GM21825 (cell line): ENCODE measurements around the gene BCL11A.

Experiments used
- ATAC-seq: cut with Tn5 transposase; IDR thresholded peaks from one replicate; pipeline ENCODE4 v1.9.1; 2021; ENCODE audit warnings: mild to moderate bottlenecking, moderate library complexity; ENCODE audit not compliant: unreplicated experiment

Gene BCL11A

GRCh38 chr2:60512062-60512622 is 41.3 kb downstream of the BCL11A start:
- ATAC-seq = peak; percentile 29

GRCh38 chr2:60510713-60511112 is 42.7 kb downstream of the BCL11A start:
- ATAC-seq = no peak

GRCh38 chr2:60509066-60509465 is 44.4 kb downstream of the BCL11A start:
- no peak for ATAC-seq

GRCh38 chr2:60508339-60508917 is 45.0 kb downstream of the BCL11A start:
- no peak for ATAC-seq

- ATAC-seq = no peak
Measured at GRCh38 chr2:60507211-60507965, 46.1 kb downstream of the BCL11A start.

- ATAC-seq = no peak
Measured at GRCh38 chr2:60505880-60506260, 47.6 kb downstream of the BCL11A start.

- ATAC-seq = no peak
Measured at GRCh38 chr2:60505240-60505879, 48.1 kb downstream of the BCL11A start.

GRCh38 chr2:60504049-60504448 is 49.4 kb downstream of the BCL11A start:
- no peak for ATAC-seq

- ATAC-seq = no peak
Measured at GRCh38 chr2:60502144-60502543, 51.3 kb downstream of the BCL11A start.

- ATAC-seq = no peak
Measured at GRCh38 chr2:60500861-60501260, 52.6 kb downstream of the BCL11A start.

- ATAC-seq = no peak
Measured at GRCh38 chr2:60499651-60500265, 53.7 kb downstream of the BCL11A start.

- peak; percentile 36 for ATAC-seq
Measured at GRCh38 chr2:60498816-60499429, 54.5 kb downstream of the BCL11A start.

- peak; percentile 23 for ATAC-seq
Measured at GRCh38 chr2:60498127-60498815, 55.2 kb downstream of the BCL11A start.

GRCh38 chr2:60497500-60497899 is 56.0 kb downstream of the BCL11A start:
- no peak for ATAC-seq

GRCh38 chr2:60496956-60497355 is 56.5 kb downstream of the BCL11A start:
- ATAC-seq = no peak

- no peak for ATAC-seq
Measured at GRCh38 chr2:60496475-60496874, 57.0 kb downstream of the BCL11A start.

- no peak for ATAC-seq
Measured at GRCh38 chr2:60495041-60495625, 58.3 kb downstream of the BCL11A start.

GRCh38 chr2:60493804-60494387 is 59.6 kb downstream of the BCL11A start:
- ATAC-seq = no peak

- ATAC-seq = no peak
Measured at GRCh38 chr2:60492548-60492947, 60.9 kb downstream of the BCL11A start.

- no peak for ATAC-seq
Measured at GRCh38 chr2:60490848-60491247, 62.6 kb downstream of the BCL11A start.
